K562 (cell line): ENCODE measurements around the gene MYL11. TPM values are rescaled to one million over a fixed set of nuclear protein-coding genes. Genes with fewer than 3 reads are reported as not detected.

Experiments
- ATF1 ChIP-seq, 2 experiments: fragments of 450-650 bp in 1 of 2; IDR thresholded peaks; 2 replicates each; pipeline ENCODE4 v1.6.1; 2016; ENCODE audit warnings: missing compliant biosample characterization in 1 of 2, missing genetic modification characterization in 1 of 2
- BRCA1 ChIP-seq, 2 experiments: fragments of 450-650 bp in 1 of 2; sonication (generic) in 1 of 2; formaldehyde crosslinking in 1 of 2; IDR thresholded peaks; 2 replicates each; pipeline versions ENCODE4 v1.5.0 to v1.6.1; 2017 to 2020; ENCODE audit warnings: mild to moderate bottlenecking in 1 of 2, missing genetic modification reagents in 1 of 2
- ESRRB ChIP-seq: fragments of 250-450 bp; sonication (Bioruptor Pico); IDR thresholded peaks from 2 replicates; pipeline ENCODE4 v1.5.0; 2020; ENCODE audit warnings: mild to moderate bottlenecking, moderate library complexity, borderline replicate concordance
- FOXM1 ChIP-seq, 2 experiments: fragments of 450-650 bp in 1 of 2; sonication (generic) in 1 of 2; formaldehyde crosslinking in 1 of 2; IDR thresholded peaks; 2 replicates each; pipeline versions ENCODE4 v1.6.1 to v1.9.0; 2017 to 2022; ENCODE audit warnings: low read depth in 2 of 2, mild to moderate bottlenecking in 2 of 2, missing genetic modification reagents in 1 of 2, moderate library complexity in 1 of 2
- HDGF ChIP-seq: fragments of 450-650 bp; IDR thresholded peaks from 2 replicates; pipeline ENCODE4 v1.6.1; 2016
- HLTF ChIP-seq: fragments of 450-650 bp; IDR thresholded peaks from 2 replicates; pipeline ENCODE4 v1.6.1; 2016
- LEF1 ChIP-seq: fragments of 450-650 bp; IDR thresholded peaks from 2 replicates; pipeline ENCODE4 v1.6.1; 2016; ENCODE audit warnings: mild to moderate bottlenecking
- NFATC3 ChIP-seq: fragments of 450-650 bp; IDR thresholded peaks from 2 replicates; pipeline ENCODE4 v1.6.1; 2017; ENCODE audit warnings: mild to moderate bottlenecking
- PURB ChIP-seq: sonication (generic); formaldehyde crosslinking; IDR thresholded peaks from 2 replicates; pipeline ENCODE4 v1.9.0; 2021; ENCODE audit warnings: low read depth, mild to moderate bottlenecking, missing genetic modification reagents
- SIN3A ChIP-seq, 2 experiments: fragments of 150-350 bp in 1 of 2; IDR thresholded peaks; 2 replicates each; pipeline ENCODE4 v1.6.1; 2011 to 2016; ENCODE audit warnings: borderline replicate concordance in 2 of 2, low read depth in 2 of 2, low read length in 2 of 2, mild to moderate bottlenecking in 2 of 2, moderate library complexity in 2 of 2; ENCODE audit not compliant: control insufficient read depth in 1 of 2
- TCF7L2 ChIP-seq: fragments of 150-350 bp; IDR thresholded peaks from 2 replicates; pipeline ENCODE4 v1.6.1; 2016; ENCODE audit warnings: low read depth, mild to moderate bottlenecking, low read length, moderate library complexity
- ZC3H4 ChIP-seq: sonication (generic); formaldehyde crosslinking; IDR thresholded peaks from 2 replicates; pipeline ENCODE4 v1.9.0; 2021; ENCODE audit warnings: missing genetic modification reagents, borderline replicate concordance
- ZNF311 ChIP-seq: fragments of 250-450 bp; sonication (Bioruptor Pico); IDR thresholded peaks from 2 replicates; pipeline ENCODE4 v1.4.0; 2020; ENCODE audit warnings: mild to moderate bottlenecking, moderate library complexity
- ZNF444 ChIP-seq: fragments of 250-450 bp; sonication (Bioruptor Pico); IDR thresholded peaks from 2 replicates; pipeline ENCODE4 v1.4.0; 2020; ENCODE audit warnings: mild to moderate bottlenecking, moderate library complexity
- ZNF586 ChIP-seq: fragments of 450-650 bp; formaldehyde crosslinking; conservative IDR thresholded peaks from 2 replicates; pipeline ENCODE4 v1.4.0; 2020; ENCODE audit warnings: mild to moderate bottlenecking, moderate library complexity
- polyA plus RNA-seq, 8 experiments: library from polyadenylated mRNA; depleted of rRNA in 4 of 8; stranded (reverse) in 5 of 8; unstranded in 3 of 8; fragments of >200 nt; fragmentation: Nextera tagmentation in 2 of 8; fragmentation: Illumina TruSeq in 1 of 8; extraction: Ambion mirVana in 2 of 8; extraction: Trizol in 1 of 8; gene quantifications; 2 replicates each; pipeline versions ENCODE4 v1.2.1 to v1.2.3, GENCODE V29; 2011 to 2014; ENCODE audit warnings: inconsistent platforms in 1 of 8, missing spikeins in 1 of 8
- total RNA-seq, 7 experiments: library from RNA; depleted of rRNA in 6 of 7; stranded (reverse); fragments of >200 nt in 6 of 7; fragmentation: Illumina TruSeq in 2 of 7; extraction: Trizol in 2 of 7; gene quantifications; 2 replicates each; pipeline versions ENCODE4 v1.2.1 to v1.2.3, GENCODE V29; 2011 to 2021; ENCODE audit warnings: low replicate concordance in 1 of 7
- TF ChIP-seq, protein P1 (sequence below): sonication (generic); formaldehyde crosslinking; IDR thresholded peaks from 2 replicates; pipeline ENCODE4 v1.8.0; 2022; ENCODE audit warnings: missing genetic modification reagents, mild to moderate bottlenecking, borderline replicate concordance
- TF ChIP-seq, protein P2 (sequence below): fragments of 250-450 bp; sonication (Bioruptor Pico); IDR thresholded peaks from 2 replicates; pipeline ENCODE4 v1.8.0; 2021; ENCODE audit warnings: moderate library complexity, mild to moderate bottlenecking, inconsistent platforms
- TF ChIP-seq, protein P3 (sequence below): sonication (generic); formaldehyde crosslinking; IDR thresholded peaks from 2 replicates; pipeline ENCODE4 v1.8.0; 2022; ENCODE audit warnings: mild to moderate bottlenecking, low read depth, missing genetic modification reagents
- TF ChIP-seq, protein P4 (sequence below): fragments of 250-450 bp; sonication (Bioruptor Pico); IDR thresholded peaks from 2 replicates; pipeline ENCODE4 v1.5.0; 2022; ENCODE audit warnings: mild to moderate bottlenecking

MYL11 gene
- total and polyA plus RNA-seq, 9 of the 15 experiments (the other 6 are each of a cell fraction or from before 2014, with no cell fraction given) = 0.31 to 1.5 (median 0.73) TPM; not detected in 4

DNA sequence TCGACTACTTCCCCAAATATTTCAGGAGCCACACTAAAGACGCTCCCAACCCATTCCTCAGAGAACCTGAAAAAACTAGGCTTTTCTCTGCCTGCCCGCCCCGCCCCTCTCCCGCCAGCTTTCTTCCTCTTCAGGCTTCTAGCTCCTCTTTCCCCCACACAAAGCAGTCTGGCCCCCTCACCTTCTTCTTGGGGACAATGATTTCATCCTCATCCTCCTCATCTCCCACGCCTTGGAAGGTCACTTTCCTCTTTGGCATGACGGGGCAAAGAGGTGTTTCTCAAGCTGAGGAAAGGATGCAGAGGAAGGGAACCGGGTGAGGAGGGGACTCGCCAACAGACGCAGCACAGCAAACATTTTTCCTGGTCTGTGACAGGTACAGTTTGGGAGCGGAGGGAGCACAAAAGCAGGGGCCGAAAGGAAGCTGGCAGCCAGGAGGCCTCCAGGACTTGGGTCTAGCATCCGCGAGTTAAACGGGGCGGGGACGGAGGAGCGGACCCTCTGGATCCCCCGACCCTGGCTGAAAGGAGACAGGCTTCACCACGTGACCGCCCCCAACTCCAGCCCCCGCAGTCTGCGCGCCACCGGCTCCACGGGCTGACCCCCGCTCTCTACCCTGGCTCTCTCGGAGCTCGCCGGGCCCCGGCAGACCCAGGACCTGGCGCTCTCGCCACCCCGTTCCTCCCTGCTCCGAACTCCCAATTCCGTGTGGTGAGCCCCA lies 20.0 kb upstream of the MYL11 start (continued):
- TF ChIP-seq, protein P1, sequence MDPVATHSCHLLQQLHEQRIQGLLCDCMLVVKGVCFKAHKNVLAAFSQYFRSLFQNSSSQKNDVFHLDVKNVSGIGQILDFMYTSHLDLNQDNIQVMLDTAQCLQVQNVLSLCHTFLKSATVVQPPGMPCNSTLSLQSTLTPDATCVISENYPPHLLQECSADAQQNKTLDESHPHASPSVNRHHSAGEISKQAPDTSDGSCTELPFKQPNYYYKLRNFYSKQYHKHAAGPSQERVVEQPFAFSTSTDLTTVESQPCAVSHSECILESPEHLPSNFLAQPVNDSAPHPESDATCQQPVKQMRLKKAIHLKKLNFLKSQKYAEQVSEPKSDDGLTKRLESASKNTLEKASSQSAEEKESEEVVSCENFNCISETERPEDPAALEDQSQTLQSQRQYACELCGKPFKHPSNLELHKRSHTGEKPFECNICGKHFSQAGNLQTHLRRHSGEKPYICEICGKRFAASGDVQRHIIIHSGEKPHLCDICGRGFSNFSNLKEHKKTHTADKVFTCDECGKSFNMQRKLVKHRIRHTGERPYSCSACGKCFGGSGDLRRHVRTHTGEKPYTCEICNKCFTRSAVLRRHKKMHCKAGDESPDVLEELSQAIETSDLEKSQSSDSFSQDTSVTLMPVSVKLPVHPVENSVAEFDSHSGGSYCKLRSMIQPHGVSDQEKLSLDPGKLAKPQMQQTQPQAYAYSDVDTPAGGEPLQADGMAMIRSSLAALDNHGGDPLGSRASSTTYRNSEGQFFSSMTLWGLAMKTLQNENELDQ = no peak
- TF ChIP-seq ZNF444 (CRISPR knock-in tag) (no peak), ATF1 (CRISPR knock-in tag; IDR thresholded peaks at IDR 0.05) (no peak), ATF1 (tag; IDR thresholded peaks at IDR 0.05) (no peak), ZNF311 (CRISPR knock-in tag) (no peak), PURB (0 out of 2 replicates have a peak, but pooled peaks have one; percentile 25), FOXM1 (IDR thresholded peaks at IDR 0.05; ENCODE audit: low read depth) (no peak), FOXM1 (CRISPR knock-in tag; IDR thresholded peaks at IDR 0.05; ENCODE audit: low read depth) (no peak), HLTF (0 out of 2 replicates have a peak, but pooled peaks have one; percentile 9), ESRRB (CRISPR knock-in tag) (no peak), TCF7L2 (no peak), HDGF (no peak), BRCA1 (IDR thresholded peaks at IDR 0.05) (no peak), BRCA1 (CRISPR knock-in tag; IDR thresholded peaks at IDR 0.05) (peak; percentile 97), ZC3H4 (CRISPR knock-in tag) (peak; percentile 77; the same call in 1 of the 2 replicates), LEF1 (no peak), NFATC3 (no peak), SIN3A (IDR thresholded peaks at IDR 0.05; ENCODE audit: borderline replicate concordance in 2 of 2, control insufficient read depth in 1 of 2, low read depth in 2 of 2, low read length in 2 of 2) (peak in 1 of 2 experiments; percentile 56; a peak in 1 of 4 replicates), ZNF586 (CRISPR knock-in tag) (no peak)
- TF ChIP-seq, protein P2, sequence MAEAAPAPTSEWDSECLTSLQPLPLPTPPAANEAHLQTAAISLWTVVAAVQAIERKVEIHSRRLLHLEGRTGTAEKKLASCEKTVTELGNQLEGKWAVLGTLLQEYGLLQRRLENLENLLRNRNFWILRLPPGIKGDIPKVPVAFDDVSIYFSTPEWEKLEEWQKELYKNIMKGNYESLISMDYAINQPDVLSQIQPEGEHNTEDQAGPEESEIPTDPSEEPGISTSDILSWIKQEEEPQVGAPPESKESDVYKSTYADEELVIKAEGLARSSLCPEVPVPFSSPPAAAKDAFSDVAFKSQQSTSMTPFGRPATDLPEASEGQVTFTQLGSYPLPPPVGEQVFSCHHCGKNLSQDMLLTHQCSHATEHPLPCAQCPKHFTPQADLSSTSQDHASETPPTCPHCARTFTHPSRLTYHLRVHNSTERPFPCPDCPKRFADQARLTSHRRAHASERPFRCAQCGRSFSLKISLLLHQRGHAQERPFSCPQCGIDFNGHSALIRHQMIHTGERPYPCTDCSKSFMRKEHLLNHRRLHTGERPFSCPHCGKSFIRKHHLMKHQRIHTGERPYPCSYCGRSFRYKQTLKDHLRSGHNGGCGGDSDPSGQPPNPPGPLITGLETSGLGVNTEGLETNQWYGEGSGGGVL (CRISPR knock-in tag) = no peak
- TF ChIP-seq, protein P3, sequence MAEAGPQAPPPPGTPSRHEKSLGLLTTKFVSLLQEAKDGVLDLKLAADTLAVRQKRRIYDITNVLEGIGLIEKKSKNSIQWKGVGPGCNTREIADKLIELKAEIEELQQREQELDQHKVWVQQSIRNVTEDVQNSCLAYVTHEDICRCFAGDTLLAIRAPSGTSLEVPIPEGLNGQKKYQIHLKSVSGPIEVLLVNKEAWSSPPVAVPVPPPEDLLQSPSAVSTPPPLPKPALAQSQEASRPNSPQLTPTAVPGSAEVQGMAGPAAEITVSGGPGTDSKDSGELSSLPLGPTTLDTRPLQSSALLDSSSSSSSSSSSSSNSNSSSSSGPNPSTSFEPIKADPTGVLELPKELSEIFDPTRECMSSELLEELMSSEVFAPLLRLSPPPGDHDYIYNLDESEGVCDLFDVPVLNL (CRISPR knock-in tag) = no peak
- TF ChIP-seq, protein P4, sequence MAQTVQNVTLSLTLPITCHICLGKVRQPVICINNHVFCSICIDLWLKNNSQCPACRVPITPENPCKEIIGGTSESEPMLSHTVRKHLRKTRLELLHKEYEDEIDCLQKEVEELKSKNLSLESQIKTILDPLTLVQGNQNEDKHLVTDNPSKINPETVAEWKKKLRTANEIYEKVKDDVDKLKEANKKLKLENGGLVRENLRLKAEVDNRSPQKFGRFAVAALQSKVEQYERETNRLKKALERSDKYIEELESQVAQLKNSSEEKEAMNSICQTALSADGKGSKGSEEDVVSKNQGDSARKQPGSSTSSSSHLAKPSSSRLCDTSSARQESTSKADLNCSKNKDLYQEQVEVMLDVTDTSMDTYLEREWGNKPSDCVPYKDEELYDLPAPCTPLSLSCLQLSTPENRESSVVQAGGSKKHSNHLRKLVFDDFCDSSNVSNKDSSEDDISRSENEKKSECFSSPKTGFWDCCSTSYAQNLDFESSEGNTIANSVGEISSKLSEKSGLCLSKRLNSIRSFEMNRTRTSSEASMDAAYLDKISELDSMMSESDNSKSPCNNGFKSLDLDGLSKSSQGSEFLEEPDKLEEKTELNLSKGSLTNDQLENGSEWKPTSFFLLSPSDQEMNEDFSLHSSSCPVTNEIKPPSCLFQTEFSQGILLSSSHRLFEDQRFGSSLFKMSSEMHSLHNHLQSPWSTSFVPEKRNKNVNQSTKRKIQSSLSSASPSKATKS (CRISPR knock-in tag) = no peak
